Left lung (tissue), 10 donors: ENCODE measurements around the gene GPBAR1. TPM values are rescaled to one million over a fixed set of nuclear protein-coding genes. Genes with fewer than 3 reads are reported as not detected.

Experiments
- ATAC-seq: fragments of 200-7000 bp; cut with Tn5 transposase; one replicate; pipeline ENCODE4 v1.9.1; 2020; ENCODE audit warnings: moderate library complexity
- DNase-seq, 4 donors: peaks; one replicate each; pipeline ENCODE4 v3.0.0-alpha.2; 2013 to 2020
- H3K27ac ChIP-seq, 2 donors: fragments of 200-600 bp; sonication (generic) in 1 of 2; one replicate each; pipeline versions ENCODE4 v1.5.0 to v1.8.0; 2020 to 2021
- H3K27me3 ChIP-seq, 2 donors: fragments of 200-600 bp; sonication (generic) in 1 of 2; one replicate each; pipeline versions ENCODE4 v1.5.0 to v1.8.0; 2020 to 2021
- H3K36me3 ChIP-seq, 2 donors: fragments of 200-600 bp; sonication (generic) in 1 of 2; one replicate each; pipeline versions ENCODE4 v1.5.0 to v1.8.0; 2020 to 2021
- H3K4me1 ChIP-seq, 2 donors: fragments of 200-600 bp; one replicate each; pipeline ENCODE4 v1.8.0; 2021
- H3K4me3 ChIP-seq, 2 donors: fragments of 200-600 bp; sonication (generic) in 1 of 2; one replicate each; pipeline versions ENCODE4 v1.5.0 to v1.8.0; 2020 to 2021; ENCODE audit warnings: mild to moderate bottlenecking in 1 of 2
- H3K9me3 ChIP-seq, 2 donors: fragments of 200-600 bp; sonication (generic) in 1 of 2; one replicate each; pipeline versions ENCODE4 v1.5.0 to v1.8.0; 2020 to 2021
- CTCF ChIP-seq, 2 donors: fragments of 200-600 bp; sonication (generic) in 1 of 2; IDR thresholded peaks; one replicate each; pipeline versions ENCODE4 v1.5.0 to v1.8.0; 2021; ENCODE audit warnings: antibody characterized with exemption in 2 of 2
- intact Hi-C, 2 donors: fragments of 100-400 bp; cut with DNase I; formaldehyde crosslinking; loops; one replicate each; pipeline versions ENCODE4 v1.11.2 to v1.14.2; 2022
- polyA plus RNA-seq, 6 donors: library from polyadenylated mRNA; unstranded; fragments of 120-200 nt; gene quantifications; one replicate each; pipeline ENCODE4 v1.2.1, GENCODE V29; 2013; ENCODE audit not compliant: insufficient read length in 6 of 6
- total RNA-seq, 2 donors: library from RNA; stranded (reverse); fragmentation: NEBNext Ultra II Directional; extraction: Animal tissue kit (Norgen Biotek cat#: 25700); gene quantifications; one replicate each; pipeline ENCODE4 v1.2.1, GENCODE V29; 2021
- donor health status: DM: no; HTN: yes; CAD: no.
- donor health status: DM: no; HTN: no; CAD: no.

The GPBAR1 gene
- total and polyA plus RNA-seq, 8 donors: 0.88 to 4.3 (median 1.3) TPM

- Histone ChIP-seq H3K9me3 (no peaks in the 10 kb centered on the region), H3K4me3 (no peak overlapping the region), H3K4me1 (peaks cover 0 to 22% of the 10 kb centered on the region in 2 donors), H3K36me3 (peaks cover 3 to 100% of the 10 kb centered on the region in 2 donors), H3K27me3 (no peaks in the 10 kb centered on the region), H3K27ac (no peak overlapping the region)
- ATAC-seq (no peak), DNase-seq (no peak)
- no peak for TF ChIP-seq CTCF (IDR thresholded peaks at IDR 0.05)
- intact Hi-C loops: no loop called here
These were observed 24.0 kb upstream of the GPBAR1 start for GRCh38 chr2:218236829-218237228.

DNA sequence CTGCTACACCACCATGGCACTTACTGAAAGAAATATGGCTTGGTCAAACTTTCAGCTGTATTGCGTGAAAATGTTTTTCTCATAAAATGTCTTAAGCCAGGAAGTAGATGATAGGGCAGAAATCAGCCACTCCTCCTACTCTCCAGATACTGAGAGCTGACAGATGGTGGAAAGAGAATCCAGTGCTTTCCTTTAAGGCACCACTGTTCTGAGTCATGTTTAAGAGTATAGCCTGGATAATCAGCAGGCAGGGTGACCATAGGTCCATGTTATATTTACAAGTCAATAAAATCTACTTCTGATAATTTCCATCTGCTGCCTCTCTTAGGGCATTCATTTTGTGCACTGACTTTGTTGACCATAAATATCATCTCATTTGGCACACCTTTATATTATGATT, 21.9 kb upstream of the GPBAR1 start:
- intact Hi-C loops: no loop called here
- peaks cover 3 to 100% of the 10 kb centered on the region in 2 donors for H3K36me3 ChIP-seq

DNA sequence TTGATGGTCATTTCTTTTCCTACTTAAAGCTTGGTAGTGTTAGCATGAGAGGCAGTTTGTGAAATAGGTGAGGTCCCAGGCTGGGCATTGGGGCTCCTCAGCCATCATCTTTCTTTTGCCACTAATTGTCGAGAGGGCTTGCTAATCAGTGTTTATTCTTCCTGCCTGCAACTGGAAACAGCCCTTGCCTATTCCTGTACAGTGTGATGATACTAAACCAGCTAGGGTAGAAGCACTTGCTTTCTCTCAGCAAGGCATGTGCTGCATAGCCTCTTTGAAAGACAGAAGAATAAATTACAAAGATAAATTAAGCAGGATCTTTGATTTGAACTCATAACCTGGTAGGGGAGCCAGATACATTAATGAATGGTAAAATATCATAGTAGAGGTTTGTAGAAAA, 16.6 kb upstream of the GPBAR1 start:
- Histone ChIP-seq H3K4me1 (peaks cover 0 to 14% of the 10 kb centered on the region in 2 donors), H3K27me3 (no peaks in the 10 kb centered on the region), H3K36me3 (peaks cover 3 to 100% of the 10 kb centered on the region in 2 donors), H3K4me3 (no peak overlapping the region), H3K9me3 (no peaks in the 10 kb centered on the region), H3K27ac (peak overlapping the region; percentile 5 to 27)
- intact Hi-C loops: no loop called here
- TF ChIP-seq CTCF (IDR thresholded peaks at IDR 0.05): no peak
- ATAC-seq (peak; percentile 7), DNase-seq (no peak)

More for the DNA sequence above, 21.9 kb upstream of the GPBAR1 start:
- Histone ChIP-seq H3K4me3 (no peak overlapping the region), H3K27me3 (no peaks in the 10 kb centered on the region), H3K4me1 (peaks cover 0 to 12% of the 10 kb centered on the region in 2 donors), H3K27ac (no peak overlapping the region), H3K9me3 (no peaks in the 10 kb centered on the region)
- ATAC-seq (no peak), DNase-seq (no peak)
- TF ChIP-seq CTCF (IDR thresholded peaks at IDR 0.05): no peak

DNA sequence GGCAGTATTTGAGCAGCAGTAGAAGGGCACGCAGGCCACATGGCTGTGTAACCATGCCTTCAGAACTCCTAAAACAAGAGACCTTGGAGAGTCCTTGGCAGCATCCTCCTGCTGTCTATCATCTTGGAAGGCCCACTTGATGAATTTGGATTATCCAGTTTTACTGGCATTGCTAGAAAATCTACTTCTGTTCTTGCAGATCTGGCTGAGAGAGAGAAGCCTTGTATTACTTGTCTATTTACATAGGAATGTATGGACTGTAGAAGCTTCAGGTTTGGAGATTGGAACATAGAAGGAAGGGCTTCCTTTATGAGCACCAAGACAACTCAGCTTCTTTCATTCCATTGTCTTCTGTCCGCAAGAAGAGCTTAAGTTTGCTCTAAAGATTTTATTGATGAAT, 16.1 kb upstream of the GPBAR1 start:
- H3K36me3 ChIP-seq: peaks cover 3 to 100% of the 10 kb centered on the region in 2 donors
- peak; percentile 31 for ATAC-seq
- no peak overlapping the region for H3K4me3 ChIP-seq
- no peak for TF ChIP-seq CTCF (IDR thresholded peaks at IDR 0.05)
- H3K4me1 ChIP-seq: peaks cover 0 to 14% of the 10 kb centered on the region in 2 donors
- no peaks in the 10 kb centered on the region for H3K9me3 ChIP-seq
- H3K27me3 ChIP-seq: no peaks in the 10 kb centered on the region
- DNase-seq: no peak
- intact Hi-C loops: no loop called here
- H3K27ac ChIP-seq: peak overlapping the region; percentile 5 to 27

- intact Hi-C loops: no loop called here
- no peaks in the 10 kb centered on the region for H3K27me3 ChIP-seq
- TF ChIP-seq CTCF (IDR thresholded peaks at IDR 0.05): no peak
- DNase-seq: peak in 1 of 4 donors; percentile 59
- peaks cover 5 to 100% of the 10 kb centered on the region in 2 donors for H3K36me3 ChIP-seq
- no peak overlapping the region for H3K4me3 ChIP-seq
- H3K4me1 ChIP-seq: peaks cover 0 to 14% of the 10 kb centered on the region in 2 donors
- no peaks in the 10 kb centered on the region for H3K9me3 ChIP-seq
- H3K27ac ChIP-seq: peak overlapping the region in 1 of 2 donors; percentile 27
- peak; percentile 86 for ATAC-seq
These were observed 15.6 kb upstream of the GPBAR1 start for GRCh38 chr2:218245214-218245613.
